OCI-M1 (cell line): ENCODE data around the gene PACS1.

ENCODE experiments used
- DNase-seq: peaks from one replicate; lab custom pipeline; 2025; lab: John Stamatoyannopoulos, UW

Gene PACS1

DNA sequence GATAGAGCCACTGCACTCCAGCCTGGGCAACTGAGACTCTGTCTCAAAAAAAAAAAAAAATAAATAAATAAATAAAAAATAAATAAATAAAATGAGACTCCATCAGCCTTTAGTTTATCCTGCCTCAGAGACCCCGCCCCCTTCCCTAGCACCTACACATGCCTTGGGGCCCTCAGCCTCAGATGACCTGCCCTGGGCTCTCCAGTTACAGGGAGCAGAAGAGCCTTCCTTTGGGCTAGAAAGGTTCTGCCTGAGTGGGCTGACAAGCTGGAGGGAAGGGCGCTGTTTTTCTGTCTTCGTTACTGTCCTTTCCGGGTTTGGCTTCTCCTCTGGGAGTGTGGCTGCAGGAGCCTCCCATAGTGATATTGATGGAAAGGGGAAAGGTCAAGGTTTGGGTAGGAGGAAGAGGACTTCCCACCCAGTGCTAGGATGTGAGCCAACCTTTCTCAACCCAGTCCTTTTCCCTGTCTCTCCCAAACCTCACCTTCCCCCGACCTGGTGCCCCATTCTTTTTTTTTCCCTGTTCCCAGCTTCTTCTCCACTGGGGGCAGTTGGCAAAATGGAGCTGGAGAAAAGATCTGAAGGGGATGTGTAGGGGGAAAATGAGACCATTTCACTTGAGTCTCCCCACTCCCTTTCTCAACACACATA, 19.4 kb upstream of the PACS1 start:
- DNase-seq: peak; percentile 36

DNA sequence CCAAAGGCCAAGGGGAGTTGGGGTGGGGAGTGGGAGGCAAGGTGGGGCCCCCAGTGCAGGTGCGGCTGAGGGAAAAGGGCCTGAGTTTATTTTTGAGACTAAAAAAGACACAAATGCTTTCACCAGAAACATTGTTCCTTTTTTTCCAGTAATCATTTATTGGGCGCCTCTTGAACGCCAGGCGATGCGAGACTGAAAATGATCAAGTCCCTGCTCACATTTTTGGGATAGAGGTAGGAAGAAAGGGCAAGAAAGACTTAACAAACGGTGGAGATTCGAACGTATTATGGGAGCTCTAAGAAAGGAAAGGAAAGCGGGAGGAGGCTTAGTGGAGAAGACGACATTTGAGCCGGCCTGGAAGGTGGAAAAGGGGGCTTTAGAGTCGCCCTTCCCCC, 18.7 kb upstream of the PACS1 start:
- DNase-seq: no peak

- peak; percentile 98 for DNase-seq
These were observed 18.1 kb upstream of the PACS1 start, which contains the start of gene SF3B2 for GRCh38 chr11:66051766-66052663. Gene SF3B2 (plus strand): TSS chr11:66052364. CDS start chr11:66052385, 21 bp downstream.

- DNase-seq: no peak
These were observed 17.4 kb upstream of the PACS1 start for GRCh38 chr11:66052664-66052982.

DNA sequence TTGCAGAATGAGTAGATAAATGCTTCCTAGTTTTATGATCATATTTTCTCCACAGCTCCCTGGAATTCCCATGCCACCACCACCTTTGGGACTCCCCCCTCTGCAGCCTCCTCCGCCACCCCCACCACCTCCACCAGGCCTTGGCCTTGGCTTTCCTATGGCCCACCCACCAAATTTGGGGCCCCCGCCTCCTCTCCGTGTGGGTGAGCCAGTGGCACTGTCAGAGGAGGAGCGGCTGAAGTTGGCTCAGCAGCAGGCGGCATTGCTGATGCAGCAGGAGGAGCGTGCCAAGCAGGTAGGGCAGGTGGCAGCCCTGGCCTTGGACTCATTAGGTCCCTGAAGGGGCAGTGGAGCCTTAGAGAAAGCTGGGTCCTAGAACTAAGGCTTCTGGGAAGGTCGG, 15.1 kb upstream of the PACS1 start:
- DNase-seq: no peak

DNA sequence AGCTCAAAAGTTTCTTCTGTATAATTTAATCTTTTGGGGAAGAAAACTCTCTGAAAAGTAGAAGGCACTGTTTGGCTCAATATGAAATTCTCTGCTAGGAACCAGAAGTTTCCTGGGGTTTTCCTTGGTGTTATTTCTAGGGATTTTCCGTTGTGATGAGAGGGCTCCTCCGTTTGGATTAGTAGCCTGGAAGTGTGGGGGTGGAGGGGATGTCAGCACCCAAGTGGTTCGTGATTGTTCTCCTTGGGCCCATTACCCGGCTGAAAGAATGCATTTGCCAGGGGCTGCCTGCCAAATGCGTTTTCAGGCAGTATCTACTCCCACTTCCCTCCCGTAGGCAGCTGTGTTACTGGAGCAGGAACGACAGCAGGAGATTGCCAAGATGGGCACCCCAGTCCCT, 13.6 kb upstream of the PACS1 start:
- DNase-seq: no peak

DNA sequence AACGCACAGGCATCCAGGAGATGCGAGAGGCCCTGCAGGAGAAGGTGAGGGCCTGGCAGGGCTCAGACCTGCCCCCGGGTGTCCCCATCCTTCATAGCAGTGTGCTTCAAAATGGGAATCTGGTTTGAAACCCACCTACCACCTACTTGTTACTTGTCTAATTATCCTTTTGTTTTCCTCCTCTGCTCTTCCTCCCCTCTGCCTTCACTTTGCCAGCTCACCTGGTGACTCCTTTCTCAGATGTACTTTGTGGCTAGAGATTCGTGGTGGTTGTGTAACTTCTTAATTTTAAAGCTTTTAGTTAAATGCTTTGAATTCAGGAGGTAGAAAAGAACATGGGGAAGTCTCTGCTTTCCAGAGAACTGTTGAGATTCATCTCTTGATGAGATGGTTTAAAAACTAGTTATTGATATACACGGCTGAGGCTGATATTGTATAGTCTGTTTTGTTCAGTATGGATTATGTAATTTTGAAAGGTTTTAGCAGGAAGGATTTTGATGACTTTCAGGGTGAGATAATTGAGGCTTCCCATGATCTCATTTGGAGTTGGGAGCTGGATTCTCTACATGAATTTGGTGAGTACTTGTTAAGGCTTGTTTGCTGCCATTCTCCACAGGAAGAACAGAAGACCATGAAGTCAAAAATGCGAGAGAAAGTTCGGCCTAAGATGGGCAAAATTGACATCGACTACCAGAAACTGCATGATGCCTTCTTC, 9.9 kb upstream of the PACS1 start:
- no peak for DNase-seq

GRCh38 chr11:66061268-66061667, 8.8 kb upstream of the PACS1 start:
- no peak for DNase-seq

DNA sequence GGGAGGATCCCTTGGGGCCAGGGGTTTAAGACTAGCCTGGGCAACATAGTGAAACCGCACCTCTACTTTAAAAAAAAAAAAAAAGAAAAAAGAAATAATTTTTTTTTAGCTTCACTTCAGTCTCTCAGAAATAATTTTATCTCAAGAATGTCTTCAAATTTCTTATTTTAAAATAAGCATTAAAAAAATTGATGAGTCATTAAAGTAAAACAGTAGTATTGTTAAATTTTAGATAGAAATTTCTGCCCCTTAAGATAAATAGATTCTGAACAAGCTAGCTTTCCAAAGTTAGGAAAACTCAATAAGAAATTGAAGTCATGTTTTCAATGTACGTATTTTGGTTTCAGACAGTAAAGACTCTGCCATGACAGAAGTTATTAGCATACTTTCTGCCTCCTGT, 7.7 kb upstream of the PACS1 start:
- DNase-seq: no peak

- DNase-seq: no peak
These were observed 6.2 kb upstream of the PACS1 start for GRCh38 chr11:66063900-66064299.

DNA sequence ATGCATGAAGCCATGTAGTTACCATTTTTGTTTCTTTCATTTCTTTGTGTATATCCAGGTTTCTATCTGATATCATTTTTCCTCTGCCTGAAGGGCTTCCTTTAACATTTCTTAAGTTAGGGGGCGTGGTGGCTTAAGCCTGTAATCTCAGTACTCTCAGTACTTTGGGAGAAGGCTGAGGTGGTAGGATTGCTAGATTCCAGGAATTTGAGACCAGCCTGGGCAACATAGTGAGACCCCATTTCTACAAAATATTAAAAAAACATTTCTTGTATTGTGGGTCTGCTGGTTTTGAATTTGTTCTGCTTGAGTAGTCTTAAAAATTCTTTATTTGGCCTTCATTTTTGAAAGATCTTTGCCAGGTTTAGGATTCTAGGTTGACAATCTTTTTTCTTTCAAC, 5.5 kb upstream of the PACS1 start:
- DNase-seq: no peak

DNA sequence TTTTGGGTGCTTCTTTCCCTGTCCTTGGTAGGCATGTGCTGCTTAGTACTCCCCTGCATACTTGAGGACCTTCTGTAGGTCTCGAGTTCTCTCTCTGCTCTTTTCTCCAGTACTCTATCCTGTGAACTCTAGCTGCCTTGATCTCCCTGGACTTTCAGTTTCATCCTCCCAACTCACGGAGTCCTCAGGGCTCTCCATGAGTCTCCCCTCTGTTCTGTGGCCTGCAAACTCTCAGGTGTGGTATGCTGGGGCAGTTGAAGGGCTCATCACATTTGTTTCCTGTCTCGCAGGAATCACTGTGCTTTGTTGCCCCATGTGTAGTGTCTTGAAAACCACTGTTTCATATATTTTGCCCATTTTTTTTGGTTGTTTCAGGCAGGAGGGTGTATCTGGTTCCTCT, 3.3 kb upstream of the PACS1 start:
- no peak for DNase-seq

- DNase-seq: no peak
These were observed 2.4 kb upstream of the PACS1 start for GRCh38 chr11:66067640-66068039.

- peak; percentile 85 for DNase-seq
These were observed 1.8 kb upstream of the PACS1 start for GRCh38 chr11:66068154-66068821.

DNA sequence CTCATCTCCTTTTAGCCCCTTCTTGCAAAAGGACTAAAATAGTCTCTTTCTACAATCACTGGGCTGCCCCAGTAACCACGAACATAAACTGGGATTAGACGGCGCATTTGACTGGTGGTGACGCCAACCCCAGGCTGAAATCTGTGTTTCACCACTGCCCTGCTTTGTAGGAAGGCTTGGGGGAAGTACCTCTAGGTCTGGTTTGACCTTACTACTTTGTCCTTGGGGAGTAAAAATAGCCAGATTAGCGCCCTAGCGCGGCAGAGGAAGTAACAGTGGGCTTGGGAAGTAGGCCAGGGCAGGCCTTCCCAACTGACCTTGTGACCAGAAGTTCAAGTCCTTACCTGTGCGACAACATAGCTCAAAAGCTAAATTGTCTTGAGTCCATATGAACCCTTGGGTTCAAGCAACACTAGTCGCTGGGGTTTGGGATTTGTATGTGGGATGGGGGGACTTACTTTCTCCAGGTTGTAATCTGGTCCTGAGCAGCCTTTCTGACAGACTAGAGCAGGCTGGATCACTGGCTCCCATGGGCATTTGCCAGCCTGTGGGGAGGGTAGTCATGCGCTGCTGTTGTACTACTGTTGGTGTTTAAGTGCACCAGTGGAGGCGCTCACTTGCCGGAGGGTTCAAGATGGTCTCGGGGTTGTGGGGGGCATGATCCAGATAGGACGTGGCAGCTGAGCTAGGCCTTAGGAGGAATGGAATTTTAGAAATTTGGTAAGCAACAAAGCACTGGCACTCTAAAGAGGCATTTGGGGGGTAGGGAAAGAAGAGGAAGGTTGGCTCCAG, 953 bp upstream of the PACS1 start:
- DNase-seq: peak; percentile 57

- peak; percentile 43 for DNase-seq
These were observed 720 bp downstream of the PACS1 start for GRCh38 chr11:66070604-66071380.

DNA sequence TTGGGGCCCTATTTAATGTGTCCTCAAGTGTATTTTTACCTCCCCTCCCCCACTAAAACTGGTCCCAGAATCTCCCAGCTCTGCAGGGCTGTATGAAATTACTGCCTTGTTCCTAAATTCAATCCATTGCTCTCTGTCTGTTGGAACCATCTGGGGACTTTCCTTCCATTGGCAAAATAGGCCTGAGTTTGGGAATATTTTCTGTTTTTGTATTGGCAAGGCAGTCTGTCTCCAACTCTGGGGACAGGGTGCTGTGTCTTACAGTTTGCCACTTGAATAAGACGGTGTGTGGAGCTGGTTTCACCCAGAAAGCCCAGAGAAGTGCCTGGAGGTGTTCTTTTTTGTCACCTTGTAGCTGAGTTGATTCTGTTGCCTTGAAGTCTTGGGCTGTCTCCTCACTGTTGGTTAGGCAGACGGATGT, 1.3 kb downstream of the PACS1 start:
- no peak for DNase-seq

DNA sequence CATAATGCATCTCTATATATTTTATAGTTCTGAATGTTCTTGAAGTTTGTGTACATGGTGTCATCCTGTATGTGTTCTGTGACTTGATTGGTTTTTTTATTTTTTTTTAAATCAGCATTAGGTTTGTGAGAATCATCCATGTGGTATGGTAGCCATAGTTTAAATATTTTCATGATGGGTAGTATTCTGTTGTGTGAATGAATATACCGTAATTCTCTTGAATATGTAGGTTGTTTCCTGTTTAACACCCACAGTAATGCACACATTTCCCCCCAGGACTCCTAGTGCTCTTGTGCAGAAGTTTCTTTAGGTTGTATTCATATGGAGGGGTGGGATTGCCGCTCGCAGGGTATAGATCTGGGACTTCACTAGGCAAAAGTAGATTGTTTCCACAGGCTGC, 2.0 kb downstream of the PACS1 start:
- DNase-seq: no peak

GRCh38 chr11:66072518-66072917, 2.4 kb downstream of the PACS1 start:
- DNase-seq: no peak

DNA sequence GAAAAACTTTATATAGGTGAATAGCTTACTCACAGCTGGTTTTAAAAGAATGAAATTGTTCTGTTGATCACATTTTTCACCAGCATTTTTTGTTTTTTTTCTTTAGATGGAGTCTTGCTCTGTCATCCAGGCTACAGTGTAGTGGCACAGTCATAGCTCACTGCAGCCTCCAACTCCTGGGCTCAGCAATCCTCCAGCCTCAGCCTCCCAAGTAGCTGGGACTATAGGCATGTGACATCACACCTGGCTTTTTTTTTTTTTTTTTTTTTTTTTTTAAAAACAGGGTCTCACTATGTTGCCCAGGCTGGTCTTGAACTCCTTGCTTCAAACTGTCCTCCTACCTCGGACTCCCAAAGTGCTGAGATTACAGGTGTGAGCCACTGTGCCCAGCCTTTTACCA, 3.6 kb downstream of the PACS1 start:
- no peak for DNase-seq

DNA sequence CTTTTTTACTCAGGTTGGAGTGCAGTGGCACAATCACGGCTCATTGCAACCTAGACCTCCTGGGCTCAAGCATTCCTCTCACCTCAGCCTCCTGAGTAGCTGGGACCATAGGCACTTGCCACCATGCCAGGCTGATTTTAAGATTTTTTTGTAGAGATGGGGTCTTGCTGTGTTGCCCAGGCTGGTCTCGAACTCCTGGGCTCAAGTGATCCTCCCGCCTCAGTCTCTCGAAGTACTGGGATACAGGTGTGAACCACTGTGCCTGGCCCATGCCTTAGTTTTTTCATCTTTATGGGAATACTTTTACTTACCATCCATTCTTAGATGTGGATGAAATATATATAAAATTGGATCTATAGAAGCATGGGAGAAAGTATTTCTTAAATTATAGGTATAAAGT, 5.2 kb downstream of the PACS1 start:
- DNase-seq: no peak
